ENCODE results near the gene PRR30. TPM values are rescaled to one million over a fixed set of nuclear protein-coding genes. Genes with fewer than 3 reads are reported as not detected.

PRR30 gene
- total RNA-seq, 4 donors from 2014 or later: not detected

DNA sequence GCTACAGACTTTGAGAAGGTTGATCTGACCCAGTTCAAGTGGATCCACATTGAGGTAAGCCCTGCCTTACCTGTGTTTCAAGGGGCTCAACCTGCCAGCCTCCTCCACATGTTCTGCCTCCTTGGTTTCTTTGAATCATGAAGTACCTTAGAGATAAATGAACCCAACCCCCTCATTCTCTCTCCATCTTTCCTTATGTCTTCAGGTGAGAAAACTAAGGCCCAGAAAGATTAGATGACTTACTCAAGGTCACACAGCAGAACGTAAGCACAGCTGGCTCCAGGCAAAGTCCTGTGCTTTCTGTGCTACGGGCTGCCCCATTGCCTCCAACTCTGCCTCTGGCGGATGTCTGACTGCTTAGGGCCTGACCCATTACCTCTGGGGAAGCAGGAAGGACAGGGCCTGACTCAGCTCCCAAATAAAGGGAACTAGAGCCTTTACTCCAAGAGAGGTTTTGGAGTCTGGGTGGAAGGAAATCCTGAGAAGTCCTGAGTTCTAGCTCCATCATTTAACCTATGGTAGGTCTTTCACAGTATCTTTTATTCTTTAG is 42.4 kb downstream of the PRR30 start:
- no peak for DNase-seq
- Histone ChIP-seq H3K27ac (peak overlapping the region in 2 of 4 donors; percentile 53 to 86), H3K4me3 (no peak overlapping the region), H3K9me3 (no peaks in the 10 kb centered on the region), H3K27me3 (no peaks in the 10 kb centered on the region), H3K36me3 (peaks cover 0 to 42% (median 0%) of the 10 kb centered on the region in 3 donors), H3K4me1 (peaks cover 0 to 38% (median 8%) of the 10 kb centered on the region in 4 donors)
- no peak for TF ChIP-seq POLR2A (IDR thresholded peaks at IDR 0.05)
- TF ChIP-seq, protein P1, sequence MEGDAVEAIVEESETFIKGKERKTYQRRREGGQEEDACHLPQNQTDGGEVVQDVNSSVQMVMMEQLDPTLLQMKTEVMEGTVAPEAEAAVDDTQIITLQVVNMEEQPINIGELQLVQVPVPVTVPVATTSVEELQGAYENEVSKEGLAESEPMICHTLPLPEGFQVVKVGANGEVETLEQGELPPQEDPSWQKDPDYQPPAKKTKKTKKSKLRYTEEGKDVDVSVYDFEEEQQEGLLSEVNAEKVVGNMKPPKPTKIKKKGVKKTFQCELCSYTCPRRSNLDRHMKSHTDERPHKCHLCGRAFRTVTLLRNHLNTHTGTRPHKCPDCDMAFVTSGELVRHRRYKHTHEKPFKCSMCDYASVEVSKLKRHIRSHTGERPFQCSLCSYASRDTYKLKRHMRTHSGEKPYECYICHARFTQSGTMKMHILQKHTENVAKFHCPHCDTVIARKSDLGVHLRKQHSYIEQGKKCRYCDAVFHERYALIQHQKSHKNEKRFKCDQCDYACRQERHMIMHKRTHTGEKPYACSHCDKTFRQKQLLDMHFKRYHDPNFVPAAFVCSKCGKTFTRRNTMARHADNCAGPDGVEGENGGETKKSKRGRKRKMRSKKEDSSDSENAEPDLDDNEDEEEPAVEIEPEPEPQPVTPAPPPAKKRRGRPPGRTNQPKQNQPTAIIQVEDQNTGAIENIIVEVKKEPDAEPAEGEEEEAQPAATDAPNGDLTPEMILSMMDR (IDR thresholded peaks at IDR 0.05): no peak

DNA sequence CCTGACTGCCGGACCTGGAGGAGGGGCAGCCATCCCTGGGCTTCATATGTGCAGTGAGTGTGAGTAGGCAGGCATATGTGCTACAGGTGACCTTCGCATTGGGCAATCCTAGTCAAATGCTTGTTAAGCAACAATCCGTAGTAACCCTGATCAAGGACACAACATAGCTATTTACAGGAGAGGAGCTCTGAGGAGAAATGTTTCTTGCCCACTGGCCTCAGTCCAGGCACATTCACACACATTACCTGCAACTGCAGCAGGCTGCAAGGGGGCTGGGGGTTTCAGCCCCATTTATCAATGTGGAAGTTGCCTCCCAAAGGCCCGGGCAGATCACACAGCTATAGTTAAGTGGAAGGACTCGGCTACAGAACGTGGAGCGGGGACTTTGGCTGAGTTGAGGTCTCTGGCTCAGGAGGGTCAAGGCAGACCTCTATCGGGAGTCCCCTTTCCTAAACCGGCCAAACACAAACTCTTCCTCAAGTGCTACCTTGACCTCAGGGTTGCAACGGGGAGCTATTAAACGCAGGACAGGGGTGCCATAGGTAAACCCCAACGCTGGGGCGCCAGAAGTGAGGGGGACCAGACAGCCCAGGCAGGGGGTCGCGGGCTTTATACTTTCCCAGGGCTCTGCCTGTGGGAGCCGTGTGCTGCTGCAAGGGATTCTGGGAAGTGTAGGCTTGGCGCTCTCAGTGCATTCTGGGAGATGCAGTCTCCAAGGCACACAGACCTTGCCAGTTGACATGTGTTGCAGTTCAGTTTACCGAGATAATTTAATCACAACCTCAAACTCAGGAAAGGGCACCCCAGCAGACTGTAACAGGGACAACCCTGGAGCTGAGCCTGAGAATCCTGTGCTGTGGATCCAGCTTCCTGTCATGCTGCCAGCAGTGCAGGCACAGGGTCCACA is 43.2 kb downstream of the PRR30 start:
- DNase-seq: peak in 2 of 3 donors; percentile 56 to 73
- Histone ChIP-seq H3K36me3 (peaks cover 0 to 42% (median 0%) of the 10 kb centered on the region in 3 donors), H3K4me1 (peaks cover 0 to 38% (median 8%) of the 10 kb centered on the region in 4 donors), H3K9me3 (no peaks in the 10 kb centered on the region), H3K27ac (peak overlapping the region in 2 of 4 donors; percentile 86 to 96), H3K27me3 (no peaks in the 10 kb centered on the region), H3K4me3 (peak overlapping the region in 3 of 4 donors; percentile 18 to 39 (median 37))
- TF ChIP-seq POLR2A (IDR thresholded peaks at IDR 0.05): peak in 1 of 2 donors; percentile 27
- TF ChIP-seq, protein P1 (IDR thresholded peaks at IDR 0.05): no peak

DNA sequence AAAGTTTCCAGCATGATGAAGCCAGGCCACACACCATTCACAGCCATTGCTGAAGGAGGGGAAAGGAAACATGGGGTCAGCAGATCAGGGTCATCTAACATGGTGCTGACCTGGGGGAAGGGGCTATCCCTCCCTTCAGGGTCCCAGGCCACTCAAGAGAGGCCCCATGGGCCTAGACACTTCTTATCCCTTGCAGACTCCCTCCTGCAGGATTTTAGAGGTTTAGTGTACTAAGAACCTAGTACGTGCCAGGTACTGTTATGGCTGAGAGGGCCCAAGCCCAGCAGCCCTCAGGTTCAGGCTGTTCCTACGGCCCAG is 43.8 kb downstream of the PRR30 start:
- no peak for DNase-seq
- Histone ChIP-seq H3K27me3 (no peaks in the 10 kb centered on the region), H3K4me1 (peaks cover 0 to 38% (median 8%) of the 10 kb centered on the region in 4 donors), H3K4me3 (peak overlapping the region in 2 of 4 donors; percentile 3 to 4), H3K27ac (peak overlapping the region in 2 of 4 donors; percentile 86 to 96), H3K36me3 (peaks cover 0 to 37% (median 0%) of the 10 kb centered on the region in 3 donors), H3K9me3 (no peaks in the 10 kb centered on the region)
- TF ChIP-seq POLR2A (IDR thresholded peaks at IDR 0.05): no peak
- TF ChIP-seq, protein P1 (IDR thresholded peaks at IDR 0.05): no peak

DNA sequence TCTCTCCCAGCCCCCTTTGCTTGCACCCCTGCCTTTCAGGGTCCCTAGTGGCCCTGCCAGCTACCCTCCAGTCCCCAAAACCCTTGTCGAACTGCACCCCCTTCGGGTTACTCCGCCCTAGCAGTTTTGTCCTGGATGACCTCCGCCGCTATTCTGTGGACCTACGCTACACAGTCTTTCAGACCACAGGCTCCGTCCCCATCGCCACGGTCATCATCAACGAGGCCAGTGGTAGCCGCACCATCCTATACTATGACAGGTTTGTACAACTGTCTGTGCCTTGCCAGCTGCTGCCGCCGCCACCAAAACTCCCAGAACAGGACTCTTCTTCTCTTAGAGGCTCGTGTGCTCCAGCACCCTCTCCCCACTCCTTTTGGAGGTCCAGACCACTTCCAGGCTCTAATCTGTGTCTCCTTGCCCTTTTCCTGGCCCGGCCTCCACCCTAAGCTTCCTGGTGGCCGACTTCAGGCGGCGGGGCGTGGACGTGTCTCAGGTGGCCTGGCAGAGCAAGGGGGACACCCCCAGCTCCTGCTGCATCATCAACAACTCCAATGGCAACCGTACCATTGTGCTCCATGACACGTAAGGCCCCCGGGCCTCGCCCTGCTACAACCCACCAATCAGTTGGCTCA is 44.7 kb downstream of the PRR30 start:
- TF ChIP-seq POLR2A (IDR thresholded peaks at IDR 0.05): no peak
- TF ChIP-seq, protein P1 (IDR thresholded peaks at IDR 0.05): no peak
- no peaks in the 10 kb centered on the region for H3K9me3 ChIP-seq
- H3K4me1 ChIP-seq: peaks cover 0 to 38% (median 8%) of the 10 kb centered on the region in 4 donors
- no peak for DNase-seq
- peaks cover 0 to 28% (median 0%) of the 10 kb centered on the region in 3 donors for H3K36me3 ChIP-seq
- H3K4me3 ChIP-seq: peak overlapping the region in 1 of 4 donors; percentile 10
- H3K27ac ChIP-seq: peak overlapping the region in 2 of 4 donors; percentile 86 to 96
- no peaks in the 10 kb centered on the region for H3K27me3 ChIP-seq

Data from Peyer's patch (tissue), 4 donors.